ENCODE results near the gene DCHS2.
"Not testable (repeated sequence)": the region's sequence is repeated elsewhere in the genome, so short reads cannot be mapped to it uniquely, and the experiment has no call there.

The DCHS2 gene

GRCh38 chr4:154310578-154310977, 181.0 kb downstream of the DCHS2 start:
- no peak for DNase-seq

DNA sequence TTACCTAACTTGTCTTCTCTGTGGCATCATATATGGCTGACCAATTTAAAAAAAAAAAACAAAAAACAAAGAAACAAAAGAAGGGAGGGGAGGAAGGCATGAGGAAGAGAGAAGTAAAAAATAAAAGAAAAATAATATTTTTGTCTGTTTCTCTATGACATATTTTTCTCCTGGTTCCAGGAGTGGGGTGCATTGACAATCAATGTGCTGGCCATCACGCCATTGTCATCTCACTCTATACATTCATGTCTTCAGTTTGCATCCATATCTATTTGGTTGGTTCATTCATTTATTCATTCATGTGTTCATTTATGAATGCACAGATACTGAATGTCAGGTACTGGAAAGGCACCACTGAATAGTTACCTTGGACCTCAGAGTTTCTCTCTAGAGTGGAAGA, 183.4 kb downstream of the DCHS2 start:
- DNase-seq, result no peak

DNA sequence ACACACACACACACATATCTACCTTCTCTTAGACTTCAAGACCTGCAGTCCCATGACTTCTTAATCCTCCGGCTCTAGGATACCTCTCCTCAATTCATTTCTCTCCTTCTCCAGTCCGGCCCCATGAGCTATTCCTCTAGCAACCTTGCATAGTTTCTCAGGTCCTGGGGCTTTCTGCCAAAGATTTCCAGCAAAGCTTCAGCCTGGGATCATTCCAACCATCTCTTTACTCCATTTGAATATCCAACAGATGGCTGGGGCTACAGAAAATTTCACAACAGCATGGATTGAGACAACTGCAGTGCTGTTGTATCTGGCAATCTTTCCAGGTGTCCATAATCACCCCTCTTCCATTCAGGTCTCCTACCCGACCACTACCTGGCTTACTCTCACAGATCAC, 184.1 kb downstream of the DCHS2 start:
- DNase-seq, result no peak

DNA sequence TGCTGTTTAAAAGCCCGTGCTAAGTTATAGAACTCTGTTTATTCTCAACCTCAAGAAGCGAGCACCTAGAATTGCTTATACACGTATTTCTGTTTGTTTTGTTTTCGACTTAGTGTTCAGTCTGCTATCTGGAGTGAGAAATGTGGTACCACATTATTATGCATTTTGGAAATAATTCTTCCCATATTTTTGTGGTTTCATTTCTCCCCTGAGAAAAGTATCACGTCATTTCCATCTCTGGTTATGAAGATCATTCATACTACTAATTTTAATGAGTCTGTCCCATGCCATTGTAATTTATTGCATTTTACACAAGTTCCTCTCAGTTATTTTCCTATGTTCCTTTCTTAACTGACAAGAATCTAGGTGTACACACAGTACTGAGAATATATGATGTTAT, 186.0 kb downstream of the DCHS2 start:
- no peak for DNase-seq

GRCh38 chr4:154304679-154305078, 186.9 kb downstream of the DCHS2 start:
- no peak for DNase-seq

DNA sequence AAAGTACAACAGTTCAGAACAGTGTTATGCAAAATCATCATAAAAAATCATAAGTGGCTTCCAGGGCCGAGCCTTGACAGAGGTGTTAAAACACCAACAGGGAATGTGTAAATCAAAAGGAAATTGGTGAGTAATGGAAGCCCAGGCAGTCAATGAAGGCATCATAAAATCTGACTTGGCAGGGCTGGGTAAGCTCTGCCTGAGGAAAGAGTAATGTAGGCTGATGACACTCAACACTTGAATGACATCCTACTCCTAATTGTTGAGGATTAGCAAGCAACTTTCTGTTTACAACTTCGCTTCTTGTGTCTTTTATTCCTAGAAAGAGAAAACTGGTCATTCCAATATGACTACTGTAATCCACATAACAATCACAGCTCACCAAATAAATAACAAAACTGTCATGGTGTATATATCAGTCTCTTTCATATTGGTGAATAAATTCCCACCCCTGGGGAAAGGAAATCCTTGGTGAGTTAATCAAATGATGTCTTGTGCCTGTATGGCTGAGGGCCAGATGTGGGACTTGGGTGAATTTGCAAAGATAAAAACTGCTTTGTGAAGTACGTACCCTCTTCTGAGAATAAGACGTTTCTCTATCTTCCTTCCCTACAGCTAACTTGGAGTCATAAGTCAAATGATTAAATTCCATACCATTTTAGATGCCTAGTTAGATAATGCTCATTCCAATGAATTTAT, 196.8 kb downstream of the DCHS2 start:
- no peak for DNase-seq

- no peak for DNase-seq
These were observed 198.2 kb downstream of the DCHS2 start for GRCh38 chr4:154293427-154293826.

DNA sequence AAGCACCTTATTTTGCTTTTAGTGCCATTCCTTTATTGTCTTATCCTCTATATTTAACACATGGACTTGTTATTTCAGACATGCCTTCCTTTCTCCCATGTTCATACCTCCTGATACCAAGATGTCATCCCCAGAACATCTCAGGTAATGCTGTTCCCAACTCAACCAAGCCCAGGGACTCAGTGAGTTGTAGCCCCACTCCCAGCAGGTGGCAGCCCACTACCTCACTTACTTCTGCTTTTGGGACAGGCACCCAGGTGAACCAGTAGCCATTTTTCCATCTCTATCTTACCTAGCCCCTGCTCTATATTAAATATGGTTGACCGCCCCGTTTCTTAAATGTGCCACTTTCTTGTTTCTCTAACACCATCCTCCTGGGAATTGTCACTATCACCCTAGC, 199.0 kb downstream of the DCHS2 start:
- DNase-seq, result no peak

DNA sequence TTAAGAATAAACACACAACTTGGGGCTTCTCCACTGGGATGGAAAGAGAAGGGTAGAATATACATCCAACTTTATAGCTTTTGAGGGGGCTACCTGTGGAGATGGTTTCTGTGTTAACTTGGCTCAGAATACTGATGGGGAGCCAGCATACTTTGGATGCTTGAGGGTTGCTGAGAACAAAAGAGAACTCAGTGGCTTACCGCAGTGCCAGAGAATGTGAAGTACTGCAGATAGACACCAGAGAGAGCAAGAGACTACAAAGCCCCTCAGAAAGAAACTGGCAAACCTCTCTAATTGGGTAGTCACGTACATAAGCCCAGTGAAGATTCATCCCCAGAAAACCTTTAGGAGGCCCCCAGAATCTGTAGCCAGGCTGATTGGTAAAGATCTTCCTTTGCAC, 214.4 kb downstream of the DCHS2 start:
- no peak for DNase-seq

- DNase-seq, result no peak
These were observed 215.1 kb downstream of the DCHS2 start for GRCh38 chr4:154276496-154276895.

DNA sequence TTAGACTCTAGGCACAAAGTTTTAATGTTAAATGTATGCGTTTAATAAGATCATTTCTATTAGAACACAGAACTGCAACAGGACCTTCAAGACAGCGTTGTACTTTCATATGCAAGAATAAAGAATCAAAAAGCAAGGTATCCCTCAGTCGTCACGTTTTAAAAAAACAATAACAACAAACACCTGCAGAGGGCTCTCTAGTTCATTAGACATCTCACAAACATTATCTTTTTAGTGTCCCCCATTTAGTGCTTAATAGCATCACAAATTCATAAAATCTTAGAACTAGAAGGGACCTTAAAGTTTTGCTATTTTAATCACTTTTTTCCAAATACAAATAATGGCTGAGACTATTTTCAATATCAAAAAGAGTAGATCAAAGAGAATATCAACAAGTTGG, 236.6 kb downstream of the DCHS2 start:
- DNase-seq, result no peak

DNA sequence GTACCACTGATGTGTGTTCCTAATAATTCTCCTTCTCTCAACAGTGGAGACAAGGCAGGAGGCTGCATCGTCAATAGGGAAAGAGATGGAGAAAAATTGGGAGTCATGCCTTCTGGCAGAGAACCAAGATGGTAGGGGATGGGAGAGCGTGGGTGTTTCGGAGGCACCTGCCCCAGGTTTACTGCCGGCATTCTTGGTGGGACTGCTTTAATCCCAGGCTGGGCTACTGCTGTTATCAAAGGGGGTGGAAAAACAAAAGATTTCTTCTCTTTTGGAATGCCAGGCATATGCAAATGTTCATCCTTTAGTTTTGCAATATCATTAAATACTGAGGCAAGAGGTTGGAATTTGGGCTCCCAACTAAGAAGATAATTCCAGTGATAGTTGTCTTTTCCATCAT, 257.0 kb downstream of the DCHS2 start:
- no peak for DNase-seq

DNA sequence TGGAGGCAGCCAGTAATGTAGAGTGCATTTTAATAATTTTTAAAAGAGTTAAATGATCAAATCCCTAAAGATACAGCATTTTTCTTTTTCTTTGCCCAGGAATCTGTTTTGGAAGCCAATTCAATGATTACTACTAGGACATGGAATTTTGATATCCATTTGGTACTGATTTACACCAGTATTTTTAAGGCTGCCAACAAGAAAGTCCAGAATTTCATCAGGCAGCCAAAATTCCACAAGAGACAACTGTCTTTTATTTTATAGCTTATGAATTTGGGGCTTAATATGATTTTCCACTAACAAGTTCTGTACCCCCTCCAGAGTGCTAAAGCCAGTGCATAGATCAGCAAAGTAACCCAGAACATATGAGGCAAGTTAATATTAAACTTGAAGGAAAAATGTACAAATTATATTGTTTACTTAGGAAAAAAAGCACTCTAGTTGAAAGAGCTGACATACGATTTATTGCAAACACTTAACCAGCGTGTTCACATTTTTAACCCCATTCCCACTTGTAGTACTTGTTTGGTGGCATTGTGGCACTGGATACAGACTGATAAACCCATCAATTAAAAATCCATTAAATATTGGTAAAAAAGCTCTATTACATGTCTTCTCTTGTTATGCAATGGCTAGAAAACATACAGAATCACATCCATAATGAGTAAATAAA, 259.7 kb downstream of the DCHS2 start:
- DNase-seq, result no peak

GRCh38 chr4:154230723-154231122, 260.9 kb downstream of the DCHS2 start:
- no peak for DNase-seq

DNA sequence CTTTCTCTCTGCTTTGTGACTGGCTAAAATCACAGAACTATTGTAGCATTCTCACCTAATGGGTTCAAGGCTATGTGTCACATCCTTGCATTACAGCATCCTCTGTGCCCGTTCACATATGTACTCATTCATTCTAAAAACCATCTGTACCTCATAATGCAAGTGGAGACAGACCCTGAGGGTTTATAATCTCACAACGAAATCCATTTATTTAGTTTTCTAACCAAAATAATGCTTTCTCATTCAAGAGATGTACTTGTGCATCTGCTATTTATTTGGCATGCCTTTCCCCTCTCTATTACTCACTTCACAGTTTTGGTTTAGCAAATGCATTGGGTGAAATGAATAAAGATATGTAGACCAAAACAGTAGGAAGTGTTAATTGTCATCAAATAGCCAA, 261.5 kb downstream of the DCHS2 start:
- DNase-seq, result no peak

DNA sequence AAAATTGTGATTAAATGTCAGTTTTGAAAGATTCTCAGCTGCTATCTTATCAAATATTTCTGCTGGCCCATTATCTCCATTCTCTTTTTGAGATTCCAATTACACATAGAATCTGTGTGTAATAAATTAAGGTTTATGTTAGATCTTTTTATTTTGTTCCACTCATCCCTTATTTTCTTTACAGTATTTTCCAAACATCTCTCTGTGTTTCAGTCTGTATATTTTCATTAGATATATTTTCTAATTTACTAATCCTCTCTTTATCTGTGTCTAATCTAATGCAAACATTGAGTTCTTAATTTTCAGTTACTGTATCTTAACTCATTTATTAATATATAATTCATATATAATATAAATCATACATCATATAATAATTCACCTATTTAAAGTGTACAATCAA, 268.7 kb downstream of the DCHS2 start:
- DNase-seq, result no peak

- no peak for DNase-seq
These were observed 273.5 kb downstream of the DCHS2 start for GRCh38 chr4:154218051-154218450.

GRCh38 chr4:154217384-154217783, 274.2 kb downstream of the DCHS2 start:
- DNase-seq, result not testable (repeated sequence)

- no peak for DNase-seq
These were observed 280.1 kb downstream of the DCHS2 start for GRCh38 chr4:154211506-154211905.

GRCh38 chr4:154208424-154208823, 283.2 kb downstream of the DCHS2 start:
- DNase-seq, result no peak

GRCh38 chr4:154205471-154205870, 286.1 kb downstream of the DCHS2 start:
- no peak for DNase-seq

DNA sequence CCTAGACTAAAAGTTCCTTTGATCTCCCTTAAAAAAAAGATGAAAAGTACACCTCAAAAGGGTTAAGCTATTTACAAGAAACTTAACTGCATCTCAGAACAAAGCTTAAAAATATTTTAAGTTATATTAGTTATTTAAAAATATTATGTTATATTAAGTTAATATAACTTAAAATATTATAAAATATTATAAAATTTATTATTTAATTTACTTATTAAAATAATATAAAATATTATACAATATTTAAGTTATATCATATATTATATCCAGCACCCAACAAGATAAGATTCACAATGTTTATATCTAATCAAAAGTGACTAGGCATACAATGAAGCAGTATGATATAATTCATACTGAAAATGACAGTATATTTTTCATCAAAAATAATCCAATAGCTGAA, 296.9 kb downstream of the DCHS2 start:
- no peak for DNase-seq

DNA sequence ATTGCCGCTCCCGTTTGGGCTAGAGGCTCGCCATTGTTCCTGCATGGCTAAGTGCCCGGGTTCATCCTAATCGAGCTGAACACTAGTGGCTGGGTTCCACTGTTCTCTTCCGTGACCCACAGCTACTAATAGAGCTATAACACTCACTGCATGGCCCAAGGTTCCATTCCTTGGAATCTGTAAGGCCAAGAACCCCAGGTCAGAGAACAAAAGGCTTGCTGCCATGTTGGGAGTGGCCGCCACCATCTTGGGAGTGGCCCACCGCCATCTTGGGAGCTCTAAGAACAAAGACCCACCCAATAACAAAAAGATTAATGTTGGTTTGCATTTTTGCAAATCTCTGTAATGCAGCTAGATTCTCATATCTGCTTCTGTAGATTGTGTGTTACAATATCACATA, 299.0 kb downstream of the DCHS2 start:
- no peak for DNase-seq

- no peak for DNase-seq
These were observed 302.3 kb downstream of the DCHS2 start for GRCh38 chr4:154189346-154189745.

GRCh38 chr4:154186888-154187287, 304.7 kb downstream of the DCHS2 start:
- no peak for DNase-seq
